IMR-90 (cell line): Measurements from ENCODE around the gene CRYBB2. TPM values are rescaled to one million over a fixed set of nuclear protein-coding genes. Genes with fewer than 3 reads are reported as not detected.

Source experiments
- ATAC-seq: fragments of 200-7000 bp; cut with Tn5 transposase; 2 replicates; pipeline ENCODE4 v1.9.1; 2020; ENCODE audit warnings: low read depth, mild to moderate bottlenecking, moderate library complexity
- BruUV-seq: library from RNA; stranded (reverse); fragments of 400-500 nt; replicated peaks from 2 replicates; lab custom pipeline; 2021; lab: Mats Ljungman, UMichigan
- CTCF ChIA-PET: fragments of 300-600 bp; formaldehyde crosslinking; extraction: SDS; loops from one replicate; lab custom pipeline; 2021; ENCODE audit warnings: antibody characterized with exemption; lab: Yijun Ruan, JAX
- POLR2A ChIA-PET: fragments of 300-600 bp; sonication (Branson Sonifier 250); formaldehyde crosslinking; loops from one replicate; lab custom pipeline; 2022; ENCODE audit warnings: antibody characterized with exemption; ENCODE audit not compliant: unreplicated experiment; lab: Charles Lee
- DNase-seq: peaks from one replicate; pipeline ENCODE4 v3.0.0; 2013
- H2AFZ ChIP-seq: replicated peaks from 2 replicates; pipeline ENCODE3; 2013; ENCODE audit warnings: low read length, mild to moderate bottlenecking; ENCODE audit not compliant: poor library complexity
- H2AK5ac ChIP-seq: 2 replicates; pipeline ENCODE4 v1.6.1; 2013; ENCODE audit warnings: low read depth, low read length, inconsistent platforms
- H2AK9ac ChIP-seq: replicated peaks from 2 replicates; pipeline ENCODE3; 2013; ENCODE audit warnings: mild to moderate bottlenecking, low read depth, low read length, moderate library complexity; ENCODE audit not compliant: poor library complexity
- H2BK120ac ChIP-seq: 2 replicates; pipeline ENCODE4 v1.6.1; 2013; ENCODE audit warnings: low read depth, low read length, inconsistent platforms
- H2BK15ac ChIP-seq: 3 replicates; pipeline ENCODE4 v1.6.1; 2013; ENCODE audit warnings: low read depth, low read length, inconsistent platforms
- H2BK20ac ChIP-seq: 2 replicates; pipeline ENCODE4 v1.6.1; 2013; ENCODE audit warnings: low read depth, mild to moderate bottlenecking, inconsistent platforms, low read length, moderate library complexity
- H2BK5ac ChIP-seq: 2 replicates; pipeline ENCODE4 v1.6.1; 2013; ENCODE audit warnings: mild to moderate bottlenecking, low read depth, low read length, inconsistent platforms; ENCODE audit not compliant: poor library complexity, severe bottlenecking
- H3K14ac ChIP-seq: replicated peaks from 2 replicates; pipeline ENCODE4 v1.6.1; 2013; ENCODE audit warnings: low read depth, low read length, inconsistent platforms
- H3K18ac ChIP-seq: 2 replicates; pipeline ENCODE4 v1.6.1; 2013; ENCODE audit warnings: low read depth, low read length, control low read depth
- H3K23ac ChIP-seq: 2 replicates; pipeline ENCODE4 v1.6.1; 2013; ENCODE audit warnings: low read depth, low read length, inconsistent platforms
- H3K27ac ChIP-seq: 2 replicates; pipeline ENCODE4 v1.5.1; 2013; ENCODE audit warnings: mild to moderate bottlenecking, control low read depth, low read length; ENCODE audit not compliant: insufficient read depth
- H3K27me3 ChIP-seq: 2 replicates; pipeline ENCODE4 v1.6.1; 2013; ENCODE audit warnings: low read length; ENCODE audit not compliant: control insufficient read depth, insufficient read depth
- H3K36me3 ChIP-seq: 2 replicates; pipeline ENCODE4 v1.6.1; 2013; ENCODE audit warnings: low read length, mixed read lengths; ENCODE audit not compliant: control insufficient read depth, insufficient read depth
- H3K4ac ChIP-seq: 2 replicates; pipeline ENCODE4 v1.6.1; 2013; ENCODE audit warnings: low read depth, low read length, inconsistent platforms
- H3K4me1 ChIP-seq: 2 replicates; pipeline ENCODE4 v1.6.1; 2013; ENCODE audit warnings: low read length, mixed read lengths; ENCODE audit not compliant: control insufficient read depth, insufficient read depth
- H3K4me2 ChIP-seq: 2 replicates; pipeline ENCODE4 v1.6.1; 2013; ENCODE audit warnings: low read depth, mild to moderate bottlenecking, control low read depth, low read length, moderate library complexity
- H3K4me3 ChIP-seq: 2 replicates; pipeline ENCODE4 v1.5.1; 2013; ENCODE audit warnings: low read depth, mild to moderate bottlenecking, control low read depth, low read length, moderate library complexity; ENCODE audit not compliant: insufficient read depth
- H3K56ac ChIP-seq: 2 replicates; pipeline ENCODE4 v1.6.1; 2013; ENCODE audit warnings: low read length, inconsistent platforms; ENCODE audit not compliant: insufficient read depth; ENCODE audit errors: extremely low read depth
- H3K79me1 ChIP-seq, 2 experiments: 2 replicates each; pipeline ENCODE4 v1.6.1; 2013; ENCODE audit warnings: low read length in 2 of 2, inconsistent platforms in 1 of 2, low read depth in 1 of 2
- H3K9ac ChIP-seq: 2 replicates; pipeline ENCODE4 v1.6.1; 2013; ENCODE audit warnings: low read depth, low read length, control low read depth
- H3K9me1 ChIP-seq: 2 replicates; pipeline ENCODE4 v1.6.1; 2013; ENCODE audit warnings: low read length, inconsistent platforms; ENCODE audit not compliant: insufficient read depth
- H3K9me3 ChIP-seq: 2 replicates; pipeline ENCODE4 v1.6.1; 2013; ENCODE audit warnings: low read length; ENCODE audit not compliant: control insufficient read depth, insufficient read depth
- H4K20me1 ChIP-seq: 2 replicates; pipeline ENCODE4 v1.6.1; 2013; ENCODE audit warnings: low read length, inconsistent platforms; ENCODE audit not compliant: insufficient read depth
- H4K5ac ChIP-seq: 2 replicates; pipeline ENCODE4 v1.6.1; 2013; ENCODE audit warnings: mild to moderate bottlenecking, low read depth, low read length, control low read depth
- H4K8ac ChIP-seq, 2 experiments: 2 replicates each; pipeline ENCODE4 v1.6.1; 2013; ENCODE audit warnings: low read depth in 2 of 2, low read length in 2 of 2, control low read depth in 1 of 2, inconsistent platforms in 1 of 2
- H4K91ac ChIP-seq: 2 replicates; pipeline ENCODE4 v1.6.1; 2013; ENCODE audit warnings: low read depth, low read length, inconsistent platforms; ENCODE audit not compliant: insufficient read depth
- BHLHE40 ChIP-seq: fragments of 150-350 bp; IDR thresholded peaks from 2 replicates; pipeline ENCODE4 v1.6.1; 2016; ENCODE audit warnings: mild to moderate bottlenecking, low read depth, low read length
- CEBPB ChIP-seq: IDR thresholded peaks from 2 replicates; pipeline ENCODE4 v1.6.1; 2012; ENCODE audit warnings: low read depth, low read length, improper control_type of control experiment
- CHD1 ChIP-seq: IDR thresholded peaks from 2 replicates; pipeline ENCODE4 v1.6.1; 2012; ENCODE audit warnings: low read depth, low read length, improper control_type of control experiment
- ELK1 ChIP-seq: fragments of 150-350 bp; IDR thresholded peaks from 2 replicates; pipeline ENCODE4 v1.6.1; 2016; ENCODE audit warnings: low read depth, mild to moderate bottlenecking, low read length, moderate library complexity, borderline replicate concordance
- MAFK ChIP-seq: IDR thresholded peaks from 2 replicates; pipeline ENCODE4 v1.6.1; 2012; ENCODE audit warnings: low read depth, low read length, improper control_type of control experiment
- MAZ ChIP-seq: IDR thresholded peaks from 2 replicates; pipeline ENCODE4 v1.6.1; 2012; ENCODE audit warnings: low read depth, mild to moderate bottlenecking, low read length, improper control_type of control experiment, moderate library complexity, borderline replicate concordance
- NFE2L2 ChIP-seq: fragments of 150-350 bp; IDR thresholded peaks from 2 replicates; pipeline ENCODE4 v1.6.1; 2016; ENCODE audit warnings: low read depth, mild to moderate bottlenecking, low read length
- POLR2A ChIP-seq: IDR thresholded peaks from 2 replicates; pipeline ENCODE4 v1.6.1; 2012; ENCODE audit warnings: mild to moderate bottlenecking, low read depth, low read length
- SMC3 ChIP-seq: fragments of 150-350 bp; IDR thresholded peaks from 2 replicates; pipeline ENCODE4 v1.6.1; 2016; ENCODE audit warnings: low read depth, mild to moderate bottlenecking, antibody characterized with exemption, low read length, moderate library complexity
- WGBS, 2 experiments: methylation state at CpG; one replicate each; pipeline versions ENCODE4 v1.1.5 to v1.1.7; 2013; ENCODE audit warnings: missing lambda C conversion rate in 2 of 2; ENCODE audit not compliant: insufficient read length in 1 of 2; ENCODE audit errors: extremely low coverage in 2 of 2; 5-methylcytosine and 5-hydroxymethylcytosine counted together
- dilution Hi-C: fragments of 300-500 bp; cut with HindIII; formaldehyde crosslinking; loops from one replicate; pipeline ENCODE4 v1.14.3; 2018; ENCODE audit warnings: low sequenced_read_pairs; ENCODE audit not compliant: unreplicated experiment
- in situ Hi-C: fragments of 300-500 bp; cut with MboI; formaldehyde crosslinking; loops from 3 replicates; pipeline ENCODE4 v1.14.3; 2019; ENCODE audit warnings: low sequenced_read_pairs, inconsistent platforms, mixed read lengths
- intact Hi-C: fragments of 100-400 bp; cut with micrococcal nuclease; formaldehyde crosslinking; loops from 2 replicates; pipeline ENCODE4 v1.10.0; 2022
- polyA plus RNA-seq, 3 experiments: library from polyadenylated mRNA; depleted of rRNA; stranded (reverse); fragments of >200 nt; gene quantifications; 2 replicates each; pipeline ENCODE4 v1.2.3, GENCODE V29; 2012; ENCODE audit warnings: low replicate concordance in 1 of 3
- total RNA-seq: library from RNA; depleted of rRNA; stranded (reverse); fragments of >200 nt; gene quantifications from 2 replicates; pipeline ENCODE4 v1.2.3, GENCODE V29; 2012

Gene CRYBB2
- total and polyA plus RNA-seq, 2 of the 4 experiments (the other 2 are of a cell fraction), result not detected

DNA sequence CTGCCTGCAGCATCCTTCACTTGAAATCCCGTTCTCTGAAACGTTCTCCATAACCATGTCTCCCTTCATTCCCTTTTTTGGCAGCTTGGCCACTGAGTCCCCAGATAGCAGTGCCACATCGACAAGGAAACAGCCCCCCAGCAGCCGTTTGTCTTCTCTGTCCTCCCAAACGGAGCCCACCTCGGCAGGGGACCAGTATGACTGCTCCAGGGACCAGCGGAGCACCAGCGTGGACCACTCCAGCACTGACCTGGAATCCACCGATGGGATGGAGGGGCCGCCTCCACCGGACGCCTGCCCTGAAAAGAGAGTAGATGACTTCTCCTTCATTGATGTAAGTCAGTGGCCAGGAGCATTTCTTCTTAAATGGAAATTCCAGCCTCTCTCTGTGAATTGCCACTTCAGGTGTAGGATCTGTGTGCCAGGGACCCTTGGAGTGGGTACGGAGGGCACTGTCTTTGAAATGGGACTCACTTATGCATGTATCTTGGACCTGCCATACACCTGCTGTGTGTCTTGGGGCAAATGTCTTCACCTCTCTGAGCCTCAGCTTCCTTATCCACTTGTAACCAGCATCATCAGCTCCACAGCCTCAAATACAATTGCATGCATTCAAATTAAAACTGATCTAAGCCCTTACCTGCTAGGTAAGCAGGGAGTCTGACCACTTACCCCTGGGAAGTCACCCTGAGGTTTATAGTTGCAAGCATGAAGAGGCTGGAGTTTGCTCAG, 45.1 kb upstream of the CRYBB2 start:
- no peak overlapping the region for H4K5ac ChIP-seq
- H3K4me3 ChIP-seq, result no peak overlapping the region
- DNase-seq (no peak), ATAC-seq (no peak)
- H3K79me1 ChIP-seq, result no peaks in the 10 kb centered on the region
- H2BK5ac ChIP-seq, result no peak overlapping the region
- no peaks in the 10 kb centered on the region for H3K4me1 ChIP-seq
- in situ Hi-C loops (no loop called here), dilution Hi-C loops (no loop called here), intact Hi-C loops (no loop called here)
- H3K23ac ChIP-seq, result no peak overlapping the region
- no peak overlapping the region for H2BK15ac ChIP-seq
- H3K9me3 ChIP-seq, result peaks cover 1% of the 10 kb centered on the region; the same call in 1 of the 2 replicates
- H3K9me1 ChIP-seq, result no peaks in the 10 kb centered on the region
- TF ChIP-seq CEBPB (no peak), BHLHE40 (no peak), MAZ (no peak), SMC3 (no peak), NFE2L2 (no peak), MAFK (no peak), ELK1 (no peak), CHD1 (no peak), POLR2A (no peak)
- no TSS peak for BruUV-seq
- no peak overlapping the region for H2AK5ac ChIP-seq
- H4K8ac ChIP-seq, result no peak overlapping the region
- H3K27me3 ChIP-seq, result no peaks in the 10 kb centered on the region; the same call in 1 of the 2 replicates
- H2AK9ac ChIP-seq, result no peak overlapping the region
- H3K56ac ChIP-seq, result no peak overlapping the region
- no peak overlapping the region for H3K4ac ChIP-seq
- no peak overlapping the region for H3K27ac ChIP-seq
- no peak overlapping the region for H3K14ac ChIP-seq
- no peaks in the 10 kb centered on the region for H4K20me1 ChIP-seq
- no peak overlapping the region for H2AFZ ChIP-seq
- no peak overlapping the region for H3K9ac ChIP-seq
- WGBS, 2 experiments, result 53% methylated on average over 6 of the region's 13 CpGs; no CpG with 5 or more reads in 1 of the 2 experiments
- no peak overlapping the region for H2BK120ac ChIP-seq
- H2BK20ac ChIP-seq, result no peak overlapping the region
- no peaks in the 10 kb centered on the region for H3K36me3 ChIP-seq
- no peak overlapping the region for H3K4me2 ChIP-seq
- POLR2A ChIA-PET, result no interaction called here
- no peak overlapping the region for H3K18ac ChIP-seq
- H4K91ac ChIP-seq, result no peak overlapping the region
- CTCF ChIA-PET, result no interaction called here
